T-helper 1 cell treated with Interleukin-12 subunit alpha and Interleukin-12 subunit beta and Interleukin-4 antibody, amounts not matched to agents 30 μg/mL and 1 μg/mL, for 36 hours (primary cell): Measurements from ENCODE around the gene RNASE12.

Source experiments
- H3K27ac Mint-ChIP-seq: one replicate; pipeline ENCODE4 v1.8.0; 2021; ENCODE audit warnings: mild to moderate bottlenecking, mixed read lengths
- H3K27me3 Mint-ChIP-seq: one replicate; pipeline ENCODE4 v1.8.0; 2021; ENCODE audit warnings: low read depth, mixed read lengths
- H3K36me3 Mint-ChIP-seq: one replicate; pipeline ENCODE4 v1.8.0; 2021; ENCODE audit warnings: low read depth, mixed read lengths
- H3K4me1 Mint-ChIP-seq: one replicate; pipeline ENCODE4 v1.8.0; 2021; ENCODE audit warnings: low read depth, mixed read lengths
- H3K4me3 Mint-ChIP-seq: one replicate; pipeline ENCODE4 v1.8.0; 2021; ENCODE audit warnings: mild to moderate bottlenecking, moderate library complexity, mixed read lengths
- H3K9me3 Mint-ChIP-seq: one replicate; pipeline ENCODE4 v1.8.0; 2021; ENCODE audit warnings: mixed read lengths

The RNASE12 gene

DNA sequence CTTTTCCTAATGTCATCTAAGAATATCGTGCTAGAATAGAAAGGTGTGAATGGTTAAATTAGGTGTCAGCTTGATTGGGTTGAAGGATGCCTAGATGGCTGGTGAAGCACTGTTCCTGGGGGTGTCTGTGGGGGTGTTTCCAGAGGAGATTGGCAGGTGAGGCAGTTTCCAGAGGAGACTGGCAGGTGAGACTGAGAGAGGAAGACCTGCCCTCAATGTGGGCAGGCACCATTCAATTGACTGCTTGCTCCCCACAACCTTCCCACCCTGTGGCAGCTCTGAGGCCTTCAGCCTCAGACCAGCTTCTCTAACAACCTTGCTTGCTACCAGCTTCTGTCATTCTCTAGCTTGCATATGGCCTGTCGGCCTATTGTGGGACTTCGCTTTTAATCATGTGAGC lies 39.6 kb downstream of the RNASE12 start:
- Mint-ChIP-seq H3K4me3 (no peak overlapping the region), H3K27me3 (no peaks in the 10 kb centered on the region)

DNA sequence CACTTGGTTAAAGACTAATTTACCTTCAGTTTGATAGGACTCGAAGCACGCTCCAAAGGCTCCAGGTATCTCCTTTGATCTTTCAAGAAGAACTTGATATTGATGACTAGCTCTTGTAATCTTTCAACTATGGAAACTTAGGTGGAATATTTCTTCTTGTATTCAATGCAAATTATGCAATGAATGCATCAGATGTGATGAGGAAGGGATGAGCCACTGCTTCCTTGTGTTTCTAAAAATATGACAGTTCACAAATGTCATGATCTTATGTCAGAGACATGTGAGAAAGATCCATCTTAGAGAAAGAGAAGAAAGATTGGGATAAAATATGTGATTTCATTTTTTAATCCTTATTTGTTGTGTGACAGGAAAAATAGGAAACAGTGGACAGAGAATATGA lies 40.2 kb downstream of the RNASE12 start:
- Mint-ChIP-seq H3K36me3 (no peaks in the 10 kb centered on the region), H3K27ac (no peak overlapping the region), H3K9me3 (no peaks in the 10 kb centered on the region), H3K27me3 (peaks cover under 1% of the 10 kb centered on the region), H3K4me1 (no peaks in the 10 kb centered on the region), H3K4me3 (no peak overlapping the region)

More for the DNA sequence above, 39.6 kb downstream of the RNASE12 start:
- no peak overlapping the region for H3K27ac Mint-ChIP-seq
- H3K4me1 Mint-ChIP-seq, result no peaks in the 10 kb centered on the region
- no peaks in the 10 kb centered on the region for H3K36me3 Mint-ChIP-seq
- H3K9me3 Mint-ChIP-seq, result no peaks in the 10 kb centered on the region

DNA sequence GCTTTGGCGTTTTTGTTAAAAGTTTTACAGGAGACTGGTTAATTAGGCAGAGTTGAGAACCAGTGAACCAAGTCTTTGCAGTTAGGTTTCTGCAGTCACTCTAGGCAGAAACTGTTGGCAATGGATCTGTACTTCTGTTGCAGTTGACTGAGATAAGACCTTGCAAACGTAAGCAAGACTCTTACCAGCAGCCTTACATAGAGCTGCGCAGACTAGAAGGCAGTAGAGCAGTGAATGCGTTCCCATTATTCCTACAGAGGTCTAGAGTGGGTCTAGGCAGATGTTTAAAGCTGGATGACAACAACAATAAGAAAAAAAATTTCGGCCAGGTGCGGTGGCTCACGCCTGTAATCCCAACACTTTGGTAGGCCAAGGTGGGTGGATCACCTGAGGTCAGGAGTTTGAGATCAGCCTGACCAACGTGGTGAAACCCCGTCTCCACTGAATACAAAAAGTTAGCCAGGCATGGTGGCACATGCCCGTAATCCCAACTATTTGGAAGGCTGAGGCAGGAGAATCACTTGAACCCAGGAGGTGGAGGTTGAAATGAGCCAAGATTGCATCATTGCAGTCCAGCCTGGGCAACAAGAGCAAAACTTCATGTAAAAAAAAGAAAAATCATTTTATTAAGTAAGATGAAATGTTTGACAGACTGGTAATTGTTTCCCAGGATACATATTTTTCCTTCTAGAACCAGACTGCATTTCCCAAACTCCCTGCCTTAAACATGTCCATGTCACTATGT lies 42.6 kb downstream of the RNASE12 start:
- H3K27me3 Mint-ChIP-seq, result peaks cover 23% of the 10 kb centered on the region
- H3K4me1 Mint-ChIP-seq, result no peaks in the 10 kb centered on the region
- H3K36me3 Mint-ChIP-seq, result no peaks in the 10 kb centered on the region
- no peak overlapping the region for H3K27ac Mint-ChIP-seq
- H3K4me3 Mint-ChIP-seq, result no peak overlapping the region
- H3K9me3 Mint-ChIP-seq, result no peaks in the 10 kb centered on the region

DNA sequence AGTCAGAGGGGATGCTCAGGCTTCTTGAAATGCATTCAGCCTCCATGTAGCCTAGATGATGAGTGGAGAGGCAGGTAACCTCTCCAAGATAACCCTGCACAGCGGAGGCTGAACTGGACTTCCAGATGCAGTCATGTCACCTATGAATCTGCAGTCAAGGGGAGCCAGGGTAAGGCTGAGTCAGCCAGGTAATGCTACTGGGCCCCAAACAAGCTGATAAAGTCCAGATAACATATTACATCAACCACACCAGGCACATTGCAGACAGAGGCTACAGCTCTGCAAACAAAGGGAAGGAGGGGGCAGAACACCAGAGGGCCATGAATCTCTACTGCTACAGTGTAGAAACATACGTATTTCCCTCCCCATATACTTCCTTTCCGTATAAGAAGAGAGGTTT lies 44.3 kb downstream of the RNASE12 start:
- Mint-ChIP-seq H3K9me3 (no peaks in the 10 kb centered on the region), H3K4me1 (no peaks in the 10 kb centered on the region), H3K36me3 (no peaks in the 10 kb centered on the region), H3K27me3 (peaks cover 30% of the 10 kb centered on the region), H3K27ac (no peak overlapping the region), H3K4me3 (no peak overlapping the region)
